Measurements from ENCODE around the gene MRGPRX2.

DNA sequence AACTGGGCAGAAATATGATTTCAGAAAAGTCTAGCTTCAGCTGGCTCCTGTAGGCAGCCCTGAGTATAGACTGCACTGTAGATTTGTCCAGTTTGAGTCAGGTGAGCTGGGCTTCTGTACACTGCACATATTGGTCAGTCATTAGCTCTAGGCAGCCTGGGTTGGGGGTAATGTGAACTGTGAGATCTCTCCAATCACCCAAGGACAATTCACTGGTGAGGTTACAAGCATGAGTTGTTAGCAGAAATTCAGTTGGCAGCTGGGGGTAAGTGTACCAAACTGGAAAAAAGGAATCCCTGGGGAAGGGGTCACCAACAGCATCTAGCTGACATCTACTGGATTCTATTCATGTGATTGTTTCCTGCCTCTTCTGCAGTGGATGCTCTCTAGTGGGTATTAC, 39.7 kb downstream of the MRGPRX2 start:
- TF ChIP-seq POLR2AphosphoS5 (IDR thresholded peaks at IDR 0.05; ENCODE audit: low read depth, low read length) (no peak), TAF1 (IDR thresholded peaks at IDR 0.05; ENCODE audit: borderline replicate concordance, low read depth, low read length) (no peak)
